Tibial artery (tissue), 4 donors: ENCODE data around the gene DEPDC4.

Source experiments
- DNase-seq, 2 donors: peaks; one replicate each; pipeline ENCODE4 v3.0.0-alpha.2; 2019
- H3K27ac ChIP-seq, 2 donors: fragments of 200-600 bp; sonication (generic) in 1 of 2; 1 replicate in 1 of 2; 2 replicates in 1 of 2; pipeline ENCODE4 v1.5.1; 2018 to 2019; ENCODE audit warnings: mild to moderate bottlenecking in 1 of 2
- H3K27me3 ChIP-seq, 2 donors: fragments of 200-600 bp; sonication (generic) in 1 of 2; one replicate each; pipeline versions ENCODE4 v1.5.1 to v1.6.0; 2016 to 2019
- H3K36me3 ChIP-seq, 3 donors: fragments of 200-600 bp; sonication (generic) in 2 of 3; one replicate each; pipeline ENCODE4 v1.5.1; 2016 to 2019; ENCODE audit warnings: mild to moderate bottlenecking in 2 of 3
- H3K4me1 ChIP-seq, 4 donors: fragments of 200-600 bp; sonication (generic) in 2 of 4; 1 replicate in 3 of 4; 2 replicates in 1 of 4; pipeline ENCODE4 v1.5.1; 2016 to 2019
- H3K4me3 ChIP-seq, 2 donors: fragments of 200-600 bp; sonication (generic) in 1 of 2; 1 replicate in 1 of 2; 2 replicates in 1 of 2; pipeline ENCODE4 v1.5.1; 2018 to 2019; ENCODE audit warnings: mild to moderate bottlenecking in 2 of 2
- H3K9me3 ChIP-seq, 3 donors: fragments of 200-600 bp; sonication (generic) in 1 of 3; one replicate each; pipeline ENCODE4 v1.5.1; 2016 to 2019
- CTCF ChIP-seq, 2 experiments: fragments of 200-600 bp in 1 of 2; fragments of 450-650 bp in 1 of 2; IDR thresholded peaks; one replicate each; pipeline ENCODE4 v1.5.1; 2017 to 2019; ENCODE audit warnings: antibody characterized with exemption in 2 of 2, mild to moderate bottlenecking in 1 of 2, moderate library complexity in 1 of 2
- intact Hi-C: fragments of 100-400 bp; cut with DNase I; formaldehyde crosslinking; loops from one replicate; pipeline ENCODE4 v1.15.0; 2023; ENCODE audit warnings: low total_unique reads

The DEPDC4 gene

GRCh38 chr12:100254876-100255275 is 12.0 kb downstream of the DEPDC4 start:
- Histone ChIP-seq H3K27me3 (no peaks in the 10 kb centered on the region), H3K36me3 (no peaks in the 10 kb centered on the region), H3K9me3 (no peaks in the 10 kb centered on the region), H3K4me3 (no peak overlapping the region), H3K4me1 (no peaks in the 10 kb centered on the region), H3K27ac (no peak overlapping the region)
- DNase-seq = no peak
- TF ChIP-seq CTCF (IDR thresholded peaks at IDR 0.05) = no peak
- intact Hi-C loops = no loop called here

- Histone ChIP-seq H3K36me3 (no peaks in the 10 kb centered on the region), H3K9me3 (no peaks in the 10 kb centered on the region), H3K4me3 (no peak overlapping the region), H3K27me3 (no peaks in the 10 kb centered on the region), H3K27ac (no peak overlapping the region), H3K4me1 (no peaks in the 10 kb centered on the region)
- no peak for TF ChIP-seq CTCF (IDR thresholded peaks at IDR 0.05)
- no peak for DNase-seq
- intact Hi-C loops = no loop called here
Observed at GRCh38 chr12:100253437-100253836, 13.4 kb downstream of the DEPDC4 start.

GRCh38 chr12:100251917-100252316 is 15.0 kb downstream of the DEPDC4 start:
- H3K27me3 ChIP-seq = no peaks in the 10 kb centered on the region
- no peak for TF ChIP-seq CTCF (IDR thresholded peaks at IDR 0.05)
- no peaks in the 10 kb centered on the region for H3K9me3 ChIP-seq
- H3K36me3 ChIP-seq = no peaks in the 10 kb centered on the region
- no peak overlapping the region for H3K27ac ChIP-seq
- no peaks in the 10 kb centered on the region for H3K4me1 ChIP-seq
- no peak for DNase-seq
- intact Hi-C loops = no loop called here
- H3K4me3 ChIP-seq = no peak overlapping the region

- no peak for TF ChIP-seq CTCF (IDR thresholded peaks at IDR 0.05)
- H3K27ac ChIP-seq = no peak overlapping the region
- H3K36me3 ChIP-seq = no peaks in the 10 kb centered on the region
- H3K4me1 ChIP-seq = no peaks in the 10 kb centered on the region
- H3K9me3 ChIP-seq = no peaks in the 10 kb centered on the region
- no peak for DNase-seq
- no peak overlapping the region for H3K4me3 ChIP-seq
- H3K27me3 ChIP-seq = no peaks in the 10 kb centered on the region
- intact Hi-C loops = no loop called here
Observed at GRCh38 chr12:100249941-100250340, 16.9 kb downstream of the DEPDC4 start.

- Histone ChIP-seq H3K4me3 (no peak overlapping the region), H3K4me1 (no peaks in the 10 kb centered on the region), H3K27ac (no peak overlapping the region), H3K9me3 (no peaks in the 10 kb centered on the region), H3K36me3 (no peaks in the 10 kb centered on the region), H3K27me3 (no peaks in the 10 kb centered on the region)
- TF ChIP-seq CTCF (IDR thresholded peaks at IDR 0.05) = no peak
- intact Hi-C loops = no loop called here
- no peak for DNase-seq
Observed at GRCh38 chr12:100248886-100249285, 18.0 kb downstream of the DEPDC4 start.

GRCh38 chr12:100247765-100248164 is 19.1 kb downstream of the DEPDC4 start:
- intact Hi-C loops = no loop called here
- Histone ChIP-seq H3K4me3 (no peak overlapping the region), H3K4me1 (no peaks in the 10 kb centered on the region), H3K27ac (no peak overlapping the region), H3K27me3 (no peaks in the 10 kb centered on the region), H3K36me3 (no peaks in the 10 kb centered on the region), H3K9me3 (no peaks in the 10 kb centered on the region)
- no peak for DNase-seq
- TF ChIP-seq CTCF (IDR thresholded peaks at IDR 0.05) = no peak
